Stimulated activated CD4-positive, alpha-beta T cell treated with anti-CD3 and anti-CD28 coated beads, Interleukin-1b, Interleukin-23, amount 100 ng/mL, for 4 hours (primary cell): ENCODE data around the gene NANOS1.

ENCODE experiments used
- DNase-seq, 2 donors: peaks; one replicate each; pipeline ENCODE4 v3.0.0-alpha.2; 2020; ENCODE audit warnings: low read depth in 2 of 2

Gene NANOS1, protein sequence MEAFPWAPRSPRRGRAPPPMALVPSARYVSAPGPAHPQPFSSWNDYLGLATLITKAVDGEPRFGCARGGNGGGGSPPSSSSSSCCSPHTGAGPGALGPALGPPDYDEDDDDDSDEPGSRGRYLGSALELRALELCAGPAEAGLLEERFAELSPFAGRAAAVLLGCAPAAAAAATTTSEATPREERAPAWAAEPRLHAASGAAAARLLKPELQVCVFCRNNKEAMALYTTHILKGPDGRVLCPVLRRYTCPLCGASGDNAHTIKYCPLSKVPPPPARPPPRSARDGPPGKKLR

GRCh38 chr10:119029613-119030420 lies at the start of gene NANOS1:
TSS of gene NANOS1 (plus strand) at chr10:119029714. CDS start at chr10:119029802, 88 bp downstream.
- DNase-seq, result peak in 1 of 2 donors; percentile 12

DNA sequence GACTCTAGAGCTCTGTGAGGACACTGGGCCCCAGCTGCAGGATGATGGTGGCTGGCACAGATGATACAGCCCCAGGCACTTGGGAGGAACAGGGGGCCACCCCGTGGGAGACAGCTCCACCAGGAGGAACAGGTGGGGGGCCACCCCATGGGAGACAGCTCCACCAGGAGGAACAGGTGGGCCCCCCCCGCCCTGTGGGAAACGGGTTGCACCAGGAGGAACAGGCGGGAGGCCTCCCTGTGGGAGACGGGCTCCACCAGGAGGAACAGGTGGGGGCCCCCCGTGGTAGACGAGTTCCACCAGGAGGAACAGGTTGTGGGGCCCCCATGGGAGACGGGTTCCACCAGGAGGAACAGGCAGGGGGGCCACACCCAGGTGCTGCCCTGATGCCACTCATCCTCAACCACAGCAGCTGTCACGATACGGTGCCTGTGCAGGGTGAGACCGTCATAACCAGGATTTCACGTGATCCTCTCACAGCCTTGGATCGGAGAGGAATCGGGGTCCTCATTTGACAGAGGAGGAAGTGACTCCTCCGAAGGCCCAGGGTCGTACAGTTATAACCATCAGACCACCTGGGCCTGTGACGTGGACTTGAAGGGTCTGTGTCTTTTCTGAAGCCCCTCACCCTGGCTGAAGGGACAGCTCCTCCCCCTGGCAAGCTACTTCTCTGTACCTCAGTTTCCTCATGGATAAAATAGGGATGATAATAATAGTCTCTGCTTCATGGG lies 49.2 kb upstream of the NANOS1 start:
- no peak for DNase-seq

DNA sequence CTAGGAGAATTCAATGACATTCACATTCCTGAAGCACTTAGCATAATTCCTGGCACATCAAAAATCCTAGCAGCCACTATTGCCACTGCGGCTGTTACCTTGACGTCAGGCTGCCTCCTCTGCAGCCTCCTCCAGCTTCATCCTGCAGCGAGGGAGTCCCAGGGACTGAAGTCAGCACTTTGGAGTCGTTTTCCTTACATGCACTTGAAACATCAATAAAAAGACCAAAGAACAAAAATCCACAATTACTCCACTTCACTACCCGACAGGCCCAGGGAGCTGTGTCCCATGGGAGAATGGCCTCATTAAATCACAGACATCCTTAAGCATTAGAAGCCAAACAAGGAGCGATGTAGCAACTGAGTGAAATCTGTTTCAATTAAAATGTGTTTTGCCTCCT lies 48.6 kb upstream of the NANOS1 start:
- DNase-seq, result no peak

DNA sequence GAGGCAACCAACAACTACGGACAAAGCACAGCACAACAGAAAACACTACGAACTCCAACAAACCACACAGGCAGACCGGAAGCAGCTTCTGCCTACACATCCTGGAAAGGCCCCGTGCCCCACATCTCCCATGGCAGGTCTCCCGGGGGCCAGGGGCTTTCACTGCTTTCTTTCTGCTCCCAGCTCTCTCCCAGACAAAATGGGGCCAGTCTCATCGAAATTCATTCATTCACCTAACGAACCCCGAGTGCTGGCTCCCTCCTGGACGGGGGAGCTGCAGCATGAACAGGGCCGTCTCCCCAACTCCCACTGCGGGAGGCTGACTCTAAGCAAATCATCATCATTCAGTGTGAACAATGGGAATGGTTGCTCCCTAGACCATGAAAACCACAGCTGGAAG lies 47.6 kb upstream of the NANOS1 start:
- no peak for DNase-seq

DNA sequence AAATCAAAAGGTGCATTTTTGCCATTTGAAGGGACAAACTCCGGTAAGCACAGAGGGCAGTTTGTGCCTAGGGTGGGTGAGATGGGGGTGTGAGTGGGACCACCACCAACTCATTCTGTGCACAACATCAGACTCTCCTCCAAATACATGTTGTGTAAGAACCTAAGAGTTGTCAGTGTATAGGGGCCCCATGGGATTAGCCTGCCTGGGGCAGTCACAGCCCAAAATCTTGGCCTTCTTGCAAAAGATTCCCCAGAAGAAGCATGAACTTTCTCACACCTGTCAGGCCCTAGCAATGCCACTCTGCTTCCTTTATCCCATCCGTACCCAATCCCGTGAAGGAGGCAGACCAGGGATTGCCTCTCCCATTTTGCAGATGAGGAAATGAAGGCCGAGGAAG lies 47.1 kb upstream of the NANOS1 start:
- DNase-seq, result no peak

DNA sequence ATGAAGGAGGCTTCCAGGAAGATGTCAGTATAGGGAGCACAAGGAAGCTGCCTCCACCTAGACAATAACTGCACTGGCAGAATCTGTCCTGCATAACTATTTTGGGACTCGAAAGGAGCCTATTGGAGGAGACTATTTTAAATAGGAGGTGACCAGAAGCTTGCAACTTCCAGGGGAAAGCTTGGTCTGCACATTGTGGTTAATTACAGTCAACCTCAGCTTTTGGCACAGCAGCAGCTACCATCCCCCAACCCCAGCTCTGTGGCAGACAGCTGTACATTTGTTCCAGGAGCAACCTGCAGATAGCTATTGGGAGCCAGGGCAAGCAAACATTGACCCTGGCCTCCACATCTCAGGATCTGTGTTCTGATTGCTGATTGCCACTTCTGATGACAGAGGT lies 46.3 kb upstream of the NANOS1 start:
- no peak for DNase-seq

GRCh38 chr10:118985576-118985975 lies 43.9 kb upstream of the NANOS1 start:
- DNase-seq, result no peak

DNA sequence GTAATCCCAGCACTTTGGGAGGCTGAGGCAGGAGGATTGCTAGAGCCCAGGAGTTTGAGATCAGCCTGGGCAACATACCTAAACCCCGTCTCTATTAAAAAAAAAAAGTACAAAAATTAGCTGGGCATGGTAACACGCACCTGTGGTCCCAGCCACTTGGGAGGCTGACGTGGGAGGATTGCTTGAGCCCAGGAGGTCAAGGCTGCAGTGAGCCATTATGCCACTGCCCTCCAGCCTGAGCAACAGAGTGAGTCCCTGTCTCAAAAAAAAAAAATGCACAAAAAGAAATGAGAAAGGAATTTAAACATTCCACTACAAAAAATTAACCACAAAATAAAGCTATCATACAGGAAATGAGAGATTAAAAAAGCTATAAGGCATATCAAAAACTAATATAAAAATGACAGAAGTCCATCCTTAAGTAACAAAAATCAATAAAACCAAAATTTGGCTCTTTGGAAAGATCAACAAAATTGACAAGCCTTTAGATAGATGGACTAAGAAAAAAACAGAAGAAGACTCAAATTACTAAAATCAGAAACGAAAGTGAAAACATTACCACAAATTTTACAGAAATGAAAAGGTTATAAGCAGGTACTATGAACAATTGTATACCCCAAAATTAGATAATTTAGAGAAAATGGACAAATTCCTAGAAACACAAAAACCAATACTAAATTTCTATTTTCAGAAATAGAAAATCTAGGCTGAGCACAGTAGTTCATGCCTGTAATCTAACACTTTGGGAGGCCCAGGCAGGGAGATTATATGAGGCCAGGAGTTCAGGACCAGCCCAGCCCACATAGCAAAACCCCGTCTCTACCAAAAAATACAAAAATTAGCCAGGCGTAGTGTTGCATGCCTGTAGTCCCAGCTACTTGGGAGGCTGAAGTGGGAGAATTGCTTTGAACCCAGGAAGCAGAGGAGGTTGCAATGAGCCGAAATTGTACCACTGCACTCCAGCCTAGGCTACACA lies 42.4 kb upstream of the NANOS1 start:
- no peak for DNase-seq

- no peak for DNase-seq
These were observed 39.2 kb upstream of the NANOS1 start for GRCh38 chr10:118990326-118990725.

DNA sequence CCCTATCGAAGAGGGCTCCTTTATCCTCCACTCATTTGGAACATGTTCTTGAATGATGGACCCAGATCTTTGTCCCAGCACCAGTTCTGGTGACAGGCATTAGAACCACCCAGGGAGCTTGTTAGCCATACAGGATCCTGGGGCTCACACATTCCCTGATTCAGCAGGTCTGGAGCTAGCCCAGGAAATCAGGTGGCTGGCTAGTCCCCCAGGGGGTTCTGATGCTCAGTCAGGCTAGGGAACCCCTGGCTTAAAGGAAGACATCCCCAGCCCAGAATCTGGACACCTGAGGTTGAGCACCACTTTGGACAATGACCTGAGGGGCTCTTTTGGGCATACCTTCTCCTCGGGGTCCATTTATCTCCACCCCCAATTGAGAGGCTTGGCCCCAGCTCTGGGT lies 37.0 kb upstream of the NANOS1 start:
- no peak for DNase-seq

GRCh38 chr10:118993214-118993613 lies 36.3 kb upstream of the NANOS1 start:
- no peak for DNase-seq

DNA sequence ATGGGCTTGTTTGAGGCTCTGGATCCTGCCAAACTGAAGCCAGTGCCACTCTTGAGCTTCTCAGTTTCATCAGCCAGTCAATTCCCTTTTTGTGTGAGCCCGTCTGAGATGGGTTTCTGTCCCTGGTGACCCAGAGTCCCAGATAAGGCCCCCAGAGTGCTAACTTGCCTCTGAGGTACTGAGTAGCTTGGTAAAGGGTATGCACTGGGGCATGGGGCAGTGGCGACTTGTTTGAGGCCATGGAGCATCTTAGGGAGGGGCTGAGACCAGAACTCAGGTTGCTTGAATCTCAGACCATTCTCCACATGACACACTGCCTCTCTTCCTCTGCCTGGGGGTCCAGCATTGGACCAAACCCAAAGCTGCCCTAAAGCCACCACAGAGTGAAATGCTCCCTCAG lies 35.2 kb upstream of the NANOS1 start:
- DNase-seq, result no peak

GRCh38 chr10:118995739-118996138 lies 33.8 kb upstream of the NANOS1 start:
- DNase-seq, result no peak

- no peak for DNase-seq
These were observed 32.1 kb upstream of the NANOS1 start for GRCh38 chr10:118997379-118997778.

- no peak for DNase-seq
These were observed 31.3 kb upstream of the NANOS1 start for GRCh38 chr10:118998183-118998582.

DNA sequence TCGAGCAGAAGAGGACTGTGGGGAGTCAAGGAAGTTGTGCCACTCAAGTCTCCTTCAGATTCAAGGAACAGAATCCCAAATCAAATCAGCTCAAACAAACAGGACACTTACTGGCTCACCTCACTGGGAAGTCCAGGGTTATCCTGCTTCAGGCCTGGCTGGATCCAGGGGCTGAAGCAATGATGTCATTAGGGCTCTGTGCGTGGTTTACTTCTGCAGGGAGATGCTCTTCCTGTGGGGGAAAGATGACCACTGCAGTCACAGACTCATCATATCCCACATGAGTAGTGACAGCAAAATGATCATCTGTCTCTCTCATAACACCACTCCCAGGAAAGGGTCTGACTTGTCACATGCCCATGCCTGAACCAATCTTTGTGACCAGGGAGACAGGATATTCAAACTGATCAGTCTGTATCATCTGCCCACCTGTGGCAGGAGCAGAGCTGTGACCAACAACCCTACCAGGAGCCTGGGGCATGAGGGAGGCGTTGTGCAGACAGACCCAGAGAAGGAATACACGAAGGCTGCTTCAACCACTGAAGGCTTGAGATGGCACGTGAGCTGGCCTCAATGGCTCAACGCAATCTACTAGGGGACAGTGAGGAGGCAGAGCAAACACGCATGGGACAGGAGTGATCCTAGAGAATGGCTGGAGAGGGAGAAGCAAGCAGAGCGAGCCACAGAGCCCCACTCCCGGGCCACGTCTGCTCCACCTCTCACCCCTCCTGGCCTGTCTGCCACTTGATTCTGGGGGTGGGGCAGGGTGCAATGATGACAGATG lies 27.6 kb upstream of the NANOS1 start:
- DNase-seq, result no peak

DNA sequence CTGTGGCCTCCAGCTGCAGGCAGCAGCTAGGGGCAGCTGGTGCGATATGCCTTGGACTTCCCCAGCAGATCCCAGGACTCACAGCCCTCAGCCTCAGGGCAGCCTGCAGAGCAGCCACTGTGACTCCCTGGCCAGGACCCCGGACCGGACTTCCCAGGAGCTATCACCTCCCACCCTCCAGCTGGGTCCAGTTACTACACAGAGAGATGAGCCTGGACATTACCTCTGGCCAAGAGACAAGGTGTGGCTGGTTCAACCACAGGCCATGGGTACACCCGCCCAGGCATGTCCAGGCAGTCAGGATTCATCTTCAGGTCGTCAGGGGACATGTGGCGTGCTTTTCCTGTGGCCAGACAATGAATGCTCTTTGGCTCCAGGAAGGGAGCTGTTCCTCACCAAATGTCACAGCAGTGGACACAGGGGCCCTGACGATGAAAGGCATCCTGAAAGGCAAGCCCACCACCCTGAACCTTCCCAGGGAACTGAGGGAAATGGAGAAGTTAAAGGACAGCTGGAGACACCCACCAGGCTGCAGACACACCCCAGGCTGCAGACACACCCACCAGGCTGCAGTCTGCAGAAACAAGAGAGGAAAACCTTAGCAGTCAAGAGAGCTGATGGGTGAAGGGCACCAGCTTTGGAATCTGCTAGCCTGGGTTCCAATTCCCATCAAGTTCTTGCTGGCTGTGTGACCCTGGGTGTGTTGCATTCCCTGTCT lies 25.8 kb upstream of the NANOS1 start:
- DNase-seq, result no peak

DNA sequence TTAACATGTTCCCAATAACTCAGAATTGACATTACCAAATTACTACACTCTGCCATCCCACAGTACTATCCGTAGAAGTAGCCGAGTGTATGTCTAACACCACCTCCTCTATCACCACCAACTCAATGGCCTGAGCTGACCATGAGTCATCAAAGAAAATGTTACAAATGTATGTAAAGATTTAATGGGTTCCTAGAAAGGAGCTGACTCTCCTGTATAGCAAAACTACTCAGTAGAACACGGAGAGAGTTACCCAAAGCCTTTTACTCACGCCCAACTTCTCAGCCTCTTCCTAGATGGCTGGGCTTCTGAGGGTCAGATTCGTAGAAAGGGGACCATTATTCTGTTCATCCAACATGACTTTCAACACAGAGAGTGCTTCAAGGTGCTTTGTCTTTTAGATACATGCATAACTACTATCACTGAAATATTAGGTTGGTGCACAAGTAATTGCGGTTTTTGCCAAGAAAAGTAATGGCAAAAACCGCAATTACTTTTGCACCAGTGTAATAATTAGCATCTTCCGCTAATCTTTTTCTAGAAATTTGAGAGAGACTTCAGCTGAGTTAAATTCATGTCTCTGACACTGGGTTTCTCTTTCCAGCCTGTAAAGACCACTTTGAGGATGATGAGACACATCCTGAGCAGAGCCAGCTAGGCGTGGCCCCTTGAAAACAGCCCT lies 24.0 kb upstream of the NANOS1 start:
- DNase-seq, result no peak

- no peak for DNase-seq
These were observed 22.9 kb upstream of the NANOS1 start for GRCh38 chr10:119006451-119007210.
